PC-3 (cell line): Measurements from ENCODE around the gene SIDT2. TPM values are rescaled to one million over a fixed set of nuclear protein-coding genes. Genes with fewer than 3 reads are reported as not detected.

Experiments used
- ATAC-seq: fragments of 200-7000 bp; cut with Tn5 transposase; 2 replicates; pipeline ENCODE4 v1.9.1; 2020; ENCODE audit warnings: mild to moderate bottlenecking, moderate library complexity
- BruUV-seq: library from RNA; stranded (reverse); fragments of 400-500 nt; replicated peaks from 2 replicates; lab custom pipeline; 2021; lab: Mats Ljungman, UMichigan
- CTCF ChIA-PET: fragments of 300-600 bp; sonication (Branson Sonifier 250); formaldehyde crosslinking; loops from one replicate; lab custom pipeline; 2022; ENCODE audit warnings: antibody characterized with exemption; lab: Charles Lee
- POLR2A ChIA-PET: fragments of 300-600 bp; sonication (Branson Sonifier 250); formaldehyde crosslinking; loops from one replicate; lab custom pipeline; 2022; ENCODE audit warnings: antibody characterized with exemption; ENCODE audit not compliant: unreplicated experiment; lab: Charles Lee
- DNase-seq: peaks from one replicate; pipeline ENCODE4 v3.0.0-alpha.2; 2015
- H2AFZ ChIP-seq: fragments of 300-600 bp; sonication (generic); 2 replicates; pipeline ENCODE4 v1.6.0; 2016; ENCODE audit warnings: antibody characterized with exemption, low read length
- H3F3A ChIP-seq: fragments of 300-600 bp; sonication (generic); one replicate; pipeline ENCODE4 v1.6.0; 2017; ENCODE audit warnings: antibody characterized with exemption, low read length, control low read depth, mild to moderate bottlenecking; ENCODE audit not compliant: unreplicated experiment
- H3K27ac ChIP-seq: fragments of 300-600 bp; sonication (generic); 2 replicates; pipeline ENCODE4 v1.5.1; 2016; ENCODE audit warnings: mild to moderate bottlenecking, low read length
- H3K27me3 ChIP-seq: fragments of 300-600 bp; sonication (generic); 2 replicates; pipeline ENCODE4 v1.6.1; 2016; ENCODE audit warnings: low read length, mixed read lengths
- H3K36me3 ChIP-seq: fragments of 300-600 bp; sonication (generic); 2 replicates; pipeline ENCODE4 v1.6.1; 2016; ENCODE audit warnings: low read depth, mixed run types, low read length, mixed read lengths
- H3K4me1 ChIP-seq: fragments of 300-600 bp; sonication (generic); 2 replicates; pipeline ENCODE4 v1.5.1; 2016; ENCODE audit warnings: low read length; ENCODE audit not compliant: insufficient read depth
- H3K4me2 ChIP-seq: fragments of 300-600 bp; sonication (generic); 2 replicates; pipeline ENCODE4 v1.6.0; 2016; ENCODE audit warnings: low read length
- H3K4me3 ChIP-seq: fragments of 300-600 bp; sonication (generic); 2 replicates; pipeline ENCODE4 v1.5.1; 2016; ENCODE audit warnings: mild to moderate bottlenecking, low read length, mixed read lengths
- H3K79me2 ChIP-seq: fragments of 300-600 bp; sonication (generic); 2 replicates; pipeline ENCODE4 v1.6.1; 2017; ENCODE audit warnings: low read length, mixed read lengths
- H3K9ac ChIP-seq: fragments of 300-600 bp; sonication (generic); 2 replicates; pipeline ENCODE4 v1.6.0; 2016; ENCODE audit warnings: mild to moderate bottlenecking, low read length
- H3K9me2 ChIP-seq: fragments of 300-600 bp; sonication (generic); replicated peaks from 2 replicates; pipeline ENCODE4 v1.6.1; 2016; ENCODE audit warnings: mixed run types, low read length, mixed read lengths
- H3K9me3 ChIP-seq: fragments of 300-600 bp; sonication (generic); 2 replicates; pipeline ENCODE4 v1.6.1; 2016; ENCODE audit warnings: low read length, mixed read lengths
- H4K20me1 ChIP-seq: fragments of 300-600 bp; sonication (generic); 2 replicates; pipeline ENCODE4 v1.6.1; 2016; ENCODE audit warnings: low read length, mixed read lengths
- CTCF ChIP-seq: fragments of 300-600 bp; sonication (generic); conservative IDR thresholded peaks from 2 replicates; pipeline ENCODE4 v1.5.1; 2017; ENCODE audit warnings: antibody characterized with exemption, low read depth, mild to moderate bottlenecking, low read length
- EZH2 ChIP-seq: fragments of 300-600 bp; sonication (generic); IDR thresholded peaks from one replicate; pipeline ENCODE4 v1.6.1; 2017; ENCODE audit warnings: antibody characterized with exemption, mild to moderate bottlenecking, low read length; ENCODE audit not compliant: unreplicated experiment
- EZH2phosphoT487 ChIP-seq: fragments of 300-600 bp; sonication (generic); IDR thresholded peaks from 2 replicates; pipeline ENCODE4 v1.6.1; 2018; ENCODE audit warnings: mild to moderate bottlenecking, antibody characterized with exemption, low read length, borderline replicate concordance
- intact Hi-C: fragments of 100-400 bp; cut with micrococcal nuclease; formaldehyde crosslinking; loops from 2 replicates; pipeline ENCODE4 v1.9.0; 2023
- total RNA-seq: library from RNA; depleted of rRNA; stranded (reverse); fragments of >200 nt; gene quantifications from 2 replicates; pipeline ENCODE4 v1.2.3, GENCODE V29; 2014

The SIDT2 gene
- total RNA-seq, 1 experiment from 2014 or later, result 13.6 TPM

DNA sequence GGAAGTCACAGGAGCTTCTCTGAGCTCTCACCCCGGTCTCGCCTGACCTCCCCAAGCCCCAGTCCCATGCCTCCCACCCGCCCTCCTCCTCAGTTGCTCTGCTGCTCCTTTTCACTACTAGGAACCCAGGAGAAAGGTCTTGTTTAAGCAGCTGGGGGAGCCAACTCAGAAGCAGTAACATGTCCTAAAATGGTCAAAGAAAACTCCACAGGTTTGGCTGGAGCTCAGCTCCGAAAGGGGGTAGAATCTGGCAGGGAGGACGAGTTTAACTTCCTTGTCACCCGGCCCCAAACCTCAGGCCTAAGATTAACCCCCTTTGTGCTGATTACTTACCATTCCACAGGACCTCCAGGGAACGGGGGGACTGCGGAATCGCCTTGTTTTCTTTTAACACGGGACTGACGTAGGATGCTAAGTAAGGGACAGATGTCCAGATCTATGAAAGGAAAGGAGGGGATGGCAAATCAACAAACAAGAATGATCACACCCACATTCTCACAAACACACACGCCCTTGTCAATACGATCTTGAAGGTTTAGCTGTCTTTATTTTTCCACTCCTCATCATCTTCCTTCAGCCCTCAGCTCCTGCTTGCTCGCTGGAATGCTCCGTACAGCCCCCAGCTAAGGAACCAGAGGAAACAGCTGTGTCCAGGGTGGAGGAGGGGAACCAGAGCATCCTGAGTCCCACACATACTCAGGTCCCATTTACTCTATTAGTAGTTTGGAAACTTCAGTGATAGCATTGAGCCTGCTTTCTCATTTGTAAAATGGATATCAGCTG is 39.8 kb downstream of the SIDT2 start:
- Histone ChIP-seq H3K9ac (no peak overlapping the region), H3K9me3 (no peaks in the 10 kb centered on the region), H3K36me3 (peaks cover 40% of the 10 kb centered on the region; the same call in 1 of the 2 replicates), H4K20me1 (no peaks in the 10 kb centered on the region), H3F3A (peaks cover 6% of the 10 kb centered on the region), H3K9me2 (no peaks in the 10 kb centered on the region), H3K27ac (no peak overlapping the region), H2AFZ (no peak overlapping the region), H3K4me2 (no peak overlapping the region), H3K4me1 (peaks cover 14% of the 10 kb centered on the region), H3K79me2 (no peaks in the 10 kb centered on the region), H3K27me3 (no peaks in the 10 kb centered on the region), H3K4me3 (no peak overlapping the region)
- TF ChIP-seq CTCF (no peak), EZH2phosphoT487 (no peak), EZH2 (no peak)
- POLR2A ChIA-PET, result no interaction called here
- BruUV-seq, result no TSS peak
- DNase-seq (no peak), ATAC-seq (no peak)
- CTCF ChIA-PET, result no interaction called here
- intact Hi-C loops, result no loop called here

DNA sequence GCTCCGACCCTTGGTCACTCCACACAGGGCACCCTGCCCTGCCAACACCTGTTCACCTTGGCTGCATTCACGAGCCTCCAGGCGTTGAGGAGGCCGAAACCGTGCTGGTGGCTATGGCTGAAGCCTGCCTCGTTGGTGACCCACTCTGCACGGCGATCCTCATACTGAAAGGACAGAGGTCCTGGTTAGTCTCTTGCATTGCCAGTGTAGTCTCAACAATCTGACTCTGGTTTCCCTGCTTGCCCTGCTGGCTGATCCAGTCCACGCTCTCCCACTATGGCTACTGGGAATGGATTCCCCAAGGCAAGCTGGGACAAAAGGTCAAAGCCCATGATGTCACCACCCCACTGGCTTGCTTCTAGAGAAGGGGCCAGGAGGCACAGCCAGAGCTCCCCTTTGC is 40.5 kb downstream of the SIDT2 start:
- H3K36me3 ChIP-seq, result peaks cover 47% of the 10 kb centered on the region; the same call in 1 of the 2 replicates
- POLR2A ChIA-PET, result no interaction called here
- no TSS peak for BruUV-seq
- H3K4me3 ChIP-seq, result no peak overlapping the region
- H3K4me1 ChIP-seq, result peaks cover 14% of the 10 kb centered on the region
- H3K9ac ChIP-seq, result no peak overlapping the region
- no peaks in the 10 kb centered on the region for H3K9me3 ChIP-seq
- no peak overlapping the region for H3K4me2 ChIP-seq
- H3K9me2 ChIP-seq, result no peaks in the 10 kb centered on the region
- H3F3A ChIP-seq, result peaks cover 6% of the 10 kb centered on the region
- no peak overlapping the region for H3K27ac ChIP-seq
- H2AFZ ChIP-seq, result no peak overlapping the region
- intact Hi-C loops, result no loop called here
- DNase-seq (no peak), ATAC-seq (no peak)
- no peaks in the 10 kb centered on the region for H3K27me3 ChIP-seq
- no peak for TF ChIP-seq CTCF
- TF ChIP-seq EZH2phosphoT487, result no peak
- no peak for TF ChIP-seq EZH2
- CTCF ChIA-PET, result no interaction called here
- H3K79me2 ChIP-seq, result no peaks in the 10 kb centered on the region
- H4K20me1 ChIP-seq, result no peaks in the 10 kb centered on the region

- Histone ChIP-seq H3K9me2 (no peaks in the 10 kb centered on the region), H3F3A (peaks cover 6% of the 10 kb centered on the region), H3K9me3 (no peaks in the 10 kb centered on the region), H3K4me3 (no peak overlapping the region), H3K27ac (no peak overlapping the region), H3K4me2 (no peak overlapping the region), H3K4me1 (peaks cover 14% of the 10 kb centered on the region), H2AFZ (no peak overlapping the region), H3K79me2 (no peaks in the 10 kb centered on the region), H3K9ac (no peak overlapping the region), H3K27me3 (no peaks in the 10 kb centered on the region), H4K20me1 (no peaks in the 10 kb centered on the region), H3K36me3 (peaks cover 46% of the 10 kb centered on the region; the same call in 1 of the 2 replicates)
- no peak for ATAC-seq
- POLR2A ChIA-PET, result no interaction called here
- TF ChIP-seq EZH2phosphoT487, result no peak
- intact Hi-C loops, result no loop called here
- no TSS peak for BruUV-seq
- DNase-seq, result no peak
- CTCF ChIA-PET, result no interaction called here
These were observed 40.9 kb downstream of the SIDT2 start for GRCh38 chr11:117219455-117219854.
